H1 (cell line): Measurements from ENCODE around the gene TAF8. TPM values are rescaled to one million over a fixed set of nuclear protein-coding genes. Genes with fewer than 3 reads are reported as not detected.
A peak's percentile ranks its signal among the peaks of the same experiment; 100 is the strongest.

ENCODE experiments used
- CTCF ChIA-PET: fragments of 300-600 bp; sonication (Branson Sonifier 250); formaldehyde crosslinking; loops from one replicate; lab custom pipeline; 2021; ENCODE audit not compliant: partially characterized antibody; lab: Charles Lee
- POLR2A ChIA-PET: fragments of 300-600 bp; sonication (Branson Sonifier 250); formaldehyde crosslinking; loops from one replicate; lab custom pipeline; 2021; ENCODE audit warnings: inconsistent platforms; ENCODE audit not compliant: partially characterized antibody; lab: Charles Lee
- DNase-seq, 2 experiments: peaks; one replicate each; pipeline versions ENCODE4 v3.0.0 to v3.0.0-alpha.2; 2010 to 2022; ENCODE audit warnings: low spot score in 2 of 2, low read depth in 1 of 2, mixed read lengths in 1 of 2
- FAIRE-seq: peaks from 2 replicates; lab custom pipeline; 2011; peaks lifted over from hg19 to GRCh38; lab: Jason Lieb, UNC
- H2AFZ ChIP-seq: 2 replicates; pipeline ENCODE4 v1.8.1; 2012; ENCODE audit warnings: low read length, inconsistent platforms
- H2AK5ac ChIP-seq: 2 replicates; pipeline ENCODE4 v1.6.1; 2013; ENCODE audit warnings: low read depth, low read length
- H2BK120ac ChIP-seq: replicated peaks from 2 replicates; pipeline ENCODE3; 2013; ENCODE audit warnings: low read depth, low read length, inconsistent platforms
- H2BK12ac ChIP-seq: 2 replicates; pipeline ENCODE4 v1.6.1; 2013; ENCODE audit warnings: low read depth, low read length
- H2BK15ac ChIP-seq: 2 replicates; pipeline ENCODE4 v1.6.1; 2013; ENCODE audit warnings: low read length
- H2BK20ac ChIP-seq: 2 replicates; pipeline ENCODE4 v1.6.1; 2013; ENCODE audit warnings: low read length
- H2BK5ac ChIP-seq: 2 replicates; pipeline ENCODE4 v1.6.1; 2013; ENCODE audit warnings: low read depth, low read length
- H3K14ac ChIP-seq: 2 replicates; pipeline ENCODE4 v1.6.1; 2013; ENCODE audit warnings: inconsistent platforms; ENCODE audit not compliant: insufficient read length
- H3K18ac ChIP-seq: 2 replicates; pipeline ENCODE4 v1.6.1; 2013; ENCODE audit warnings: low read length; ENCODE audit errors: extremely low read depth
- H3K23ac ChIP-seq: 2 replicates; pipeline ENCODE4 v1.6.1; 2013; ENCODE audit warnings: inconsistent platforms; ENCODE audit not compliant: insufficient read length
- H3K23me2 ChIP-seq: 2 replicates; pipeline ENCODE4 v1.6.1; 2013; ENCODE audit warnings: low read depth, low read length
- H3K27ac ChIP-seq: 2 replicates; pipeline ENCODE4 v1.6.1; 2011; ENCODE audit warnings: low read depth, low read length, inconsistent platforms
- H3K27me3 ChIP-seq, 4 experiments: replicated peaks in 1 of 4; 1 replicate in 1 of 4; 2 replicates in 3 of 4; pipeline versions ENCODE4 v1.6.1 to v1.8.1; 2011 to 2013; ENCODE audit warnings: low read length in 3 of 4, mild to moderate bottlenecking in 3 of 4, inconsistent platforms in 2 of 4, mixed read lengths in 2 of 4, moderate library complexity in 1 of 4; ENCODE audit not compliant: control insufficient read depth in 3 of 4, insufficient read depth in 3 of 4; ENCODE audit errors: extremely low read depth in 1 of 4
- H3K36me3 ChIP-seq, 4 experiments: 2 replicates each; pipeline versions ENCODE4 v1.6.1 to v1.8.1; 2011 to 2013; ENCODE audit warnings: mild to moderate bottlenecking in 4 of 4, low read length in 3 of 4, moderate library complexity in 2 of 4, control low read depth in 1 of 4, inconsistent platforms in 1 of 4; ENCODE audit not compliant: insufficient read depth in 4 of 4, control insufficient read depth in 2 of 4
- H3K4ac ChIP-seq: replicated peaks from 2 replicates; pipeline ENCODE3; 2013; ENCODE audit warnings: low read length, low read depth, mixed read lengths, inconsistent platforms; ENCODE audit not compliant: insufficient read length
- H3K4me1 ChIP-seq, 4 experiments: replicated peaks in 1 of 4; 1 replicate in 1 of 4; 2 replicates in 3 of 4; pipeline versions ENCODE4 v1.6.1 to v1.8.1; 2011 to 2013; ENCODE audit warnings: low read length in 3 of 4, inconsistent platforms in 2 of 4, mixed read lengths in 1 of 4; ENCODE audit not compliant: insufficient read depth in 4 of 4, control insufficient read depth in 3 of 4
- H3K4me2 ChIP-seq, 2 experiments: 2 replicates each; pipeline versions ENCODE4 v1.6.1 to v1.8.1; 2011 to 2013; ENCODE audit warnings: low read depth in 2 of 2, low read length in 2 of 2, control low read depth in 1 of 2, inconsistent platforms in 1 of 2, mild to moderate bottlenecking in 1 of 2; ENCODE audit not compliant: insufficient read depth in 1 of 2
- H3K4me3 ChIP-seq, 4 experiments: fragments of 200-600, 300-600 bp in 1 of 4; sonication (generic), shearing (Covaris generic), sonication (Bioruptor Twin) in 1 of 4; 2 replicates each; pipeline versions ENCODE4 v1.5.1 to v1.8.1; 2011 to 2016; ENCODE audit warnings: low read length in 4 of 4, low read depth in 3 of 4, control low read depth in 2 of 4, inconsistent platforms in 2 of 4, mild to moderate bottlenecking in 2 of 4, mixed read lengths in 1 of 4, moderate library complexity in 1 of 4; ENCODE audit not compliant: insufficient read depth in 2 of 4; ENCODE audit errors: extremely low read depth in 1 of 4
- H3K56ac ChIP-seq: replicated peaks from 2 replicates; pipeline ENCODE3; 2013; ENCODE audit warnings: low read depth, mild to moderate bottlenecking, mixed read lengths, low read length, inconsistent platforms; ENCODE audit not compliant: insufficient read length
- H3K79me1 ChIP-seq: 2 replicates; pipeline ENCODE4 v1.6.1; 2013; ENCODE audit warnings: low read depth, low read length, control low read depth
- H3K79me2 ChIP-seq, 2 experiments: 2 replicates each; pipeline versions ENCODE4 v1.6.1 to v1.8.1; 2012 to 2013; ENCODE audit warnings: low read length in 2 of 2, mild to moderate bottlenecking in 2 of 2, inconsistent platforms in 1 of 2; ENCODE audit not compliant: insufficient read depth in 2 of 2, control insufficient read depth in 1 of 2
- H3K9ac ChIP-seq, 4 experiments: replicated peaks in 1 of 4; 1 replicate in 1 of 4; 2 replicates in 3 of 4; pipeline versions ENCODE4 v1.6.1 to v1.8.1; 2011 to 2013; ENCODE audit warnings: low read depth in 3 of 4, low read length in 3 of 4, control low read depth in 2 of 4, mild to moderate bottlenecking in 2 of 4, moderate library complexity in 2 of 4, inconsistent platforms in 1 of 4; ENCODE audit errors: extremely low read depth in 1 of 4
- H3K9me3 ChIP-seq, 2 experiments: 2 replicates each; pipeline versions ENCODE4 v1.6.1 to v1.8.1; 2012 to 2013; ENCODE audit warnings: mild to moderate bottlenecking in 2 of 2, moderate library complexity in 2 of 2, control low read depth in 1 of 2, inconsistent platforms in 1 of 2, low read depth in 1 of 2, low read length in 1 of 2, mixed read lengths in 1 of 2; ENCODE audit not compliant: insufficient read depth in 2 of 2
- H4K20me1 ChIP-seq, 2 experiments: replicated peaks in 1 of 2; 2 replicates each; pipeline versions ENCODE3 to v1.8.1; 2011 to 2013; ENCODE audit warnings: inconsistent platforms in 2 of 2, low read length in 2 of 2, mild to moderate bottlenecking in 1 of 2; ENCODE audit not compliant: insufficient read depth in 2 of 2, control insufficient read depth in 1 of 2
- H4K5ac ChIP-seq: 2 replicates; pipeline ENCODE4 v1.6.1; 2013; ENCODE audit warnings: low read length, low read depth, mixed read lengths, inconsistent platforms; ENCODE audit not compliant: insufficient read length
- H4K8ac ChIP-seq: 2 replicates; pipeline ENCODE4 v1.8.0; 2013; ENCODE audit warnings: mild to moderate bottlenecking, moderate library complexity, low read length, inconsistent platforms; ENCODE audit not compliant: insufficient read depth; ENCODE audit errors: extremely low read depth
- H4K91ac ChIP-seq: replicated peaks from 2 replicates; pipeline ENCODE3; 2013; ENCODE audit warnings: low read length, mixed read lengths, inconsistent platforms; ENCODE audit not compliant: insufficient read length
- ASH2L ChIP-seq: fragments of 200-600, 300-600 bp; sonication (generic); IDR thresholded peaks from one replicate; pipeline ENCODE4 v1.7.1; 2017; ENCODE audit warnings: low read length
- BACH1 ChIP-seq: IDR thresholded peaks from 2 replicates; pipeline ENCODE4 v1.6.1; 2012; ENCODE audit warnings: low read length, improper control_type of control experiment
- CBX5 ChIP-seq: fragments of 300-800, 300-1000 bp; sonication (generic); IDR thresholded peaks from 2 replicates; pipeline ENCODE4 v1.7.1; 2016; ENCODE audit warnings: antibody characterized with exemption, low read length, low read depth
- CTBP2 ChIP-seq: IDR thresholded peaks from 2 replicates; pipeline ENCODE4 v1.7.0; 2011; ENCODE audit warnings: borderline replicate concordance, mild to moderate bottlenecking, moderate library complexity, mixed read lengths, low read length; ENCODE audit not compliant: insufficient read depth, insufficient read length
- JUN ChIP-seq: IDR thresholded peaks from 2 replicates; pipeline ENCODE4 v1.6.1; 2011; ENCODE audit warnings: low read depth, mild to moderate bottlenecking, improper control_type of control experiment, low read length
- MAFK ChIP-seq: IDR thresholded peaks from 2 replicates; pipeline ENCODE4 v1.6.1; 2012; ENCODE audit warnings: low read depth, mild to moderate bottlenecking, improper control_type of control experiment, low read length
- TAF7 ChIP-seq: optimal IDR thresholded peaks from 2 replicates; pipeline ENCODE3; 2011; ENCODE audit warnings: low read depth, mild to moderate bottlenecking, inconsistent platforms, low read length, moderate library complexity, borderline replicate concordance
- WGBS, 2 experiments: shearing (Covaris generic) in 1 of 2; methylation state at CpG; one replicate each; pipeline versions ENCODE4 v1.1.6 to v1.1.7; 2013 to 2015; ENCODE audit warnings: low lambda C conversion rate in 2 of 2, mixed read lengths in 2 of 2, inconsistent platforms in 1 of 2, low coverage in 1 of 2, missing lambda C conversion rate in 1 of 2; ENCODE audit not compliant: insufficient replicate concordance in 2 of 2, insufficient coverage in 1 of 2, insufficient read length in 1 of 2; ENCODE audit errors: extremely low coverage in 1 of 2, missing lambda C conversion rate in 1 of 2; 5-methylcytosine and 5-hydroxymethylcytosine counted together
- polyA plus RNA-seq, 7 experiments: library from polyadenylated mRNA; depleted of rRNA in 3 of 7; stranded (reverse) in 5 of 7; unstranded in 2 of 7; fragments of >200 nt in 5 of 7; fragments of 200-250 nt in 2 of 7; gene quantifications; 1 replicate in 5 of 7; 2 replicates in 1 of 7; 4 replicates in 1 of 7; pipeline versions ENCODE4 v1.2.1 to v1.2.3, GENCODE V29; 2011 to 2013; ENCODE audit warnings: missing spikeins in 2 of 7, mixed read lengths in 2 of 7
- total RNA-seq: library from RNA; stranded (reverse); fragmentation: NEBNext Ultra II Directional; extraction: Animal tissue kit (Norgen Biotek cat#: 25700); gene quantifications from 2 replicates; pipeline ENCODE4 v1.2.1, GENCODE V29; 2021
- TF ChIP-seq, protein P1 (sequence below), 3 experiments: IDR thresholded peaks; 1 replicate in 2 of 3; 2 replicates in 1 of 3; pipeline versions ENCODE4 v1.5.1 to v1.6.1; 2011; ENCODE audit warnings: low read length in 3 of 3, mild to moderate bottlenecking in 3 of 3, inconsistent platforms in 2 of 3, low read depth in 1 of 3, moderate library complexity in 1 of 3; ENCODE audit not compliant: insufficient read depth in 1 of 3; ENCODE audit errors: control extremely low read depth in 1 of 3

Gene TAF8
- total and polyA plus RNA-seq, 2 of the 8 experiments (the other 6 are each of a cell fraction or from before 2014, with no cell fraction given), result 32.2 to 34.0 TPM

DNA sequence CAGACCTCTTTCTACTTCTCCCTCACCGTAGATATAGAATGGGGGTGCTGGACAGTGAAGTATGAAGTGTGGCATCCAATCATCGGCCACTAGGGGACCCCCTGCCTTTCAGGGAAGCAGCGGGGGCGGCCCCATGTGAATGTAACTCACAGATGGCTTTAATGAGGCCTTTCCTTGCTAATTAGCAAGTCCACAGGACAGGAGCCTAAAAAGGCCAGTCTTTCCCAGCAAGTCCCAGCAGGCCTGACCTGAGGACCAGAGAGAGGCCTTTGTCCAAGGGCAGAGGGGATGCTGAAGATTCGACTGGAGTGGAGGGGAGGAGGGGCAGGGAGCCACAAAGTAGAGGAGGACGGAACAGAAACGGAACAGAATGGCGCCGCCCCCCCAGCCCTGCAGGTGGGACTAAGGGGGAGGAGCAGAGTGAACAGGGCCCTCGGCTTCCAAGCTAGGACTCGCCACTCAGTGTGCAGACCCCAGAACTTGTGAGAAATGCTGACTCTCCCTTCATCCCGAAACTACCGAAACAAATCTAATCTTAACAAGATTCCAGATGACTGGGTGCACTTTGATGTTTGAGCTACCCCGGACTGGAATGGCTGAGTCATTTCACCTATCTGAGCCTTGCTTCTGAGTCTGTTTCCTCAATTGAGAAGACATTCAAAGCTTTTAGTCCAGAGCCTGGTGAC, 86.3 kb downstream of the TAF8 start:
- Histone ChIP-seq H3K23ac (no peak overlapping the region), H4K91ac (peak overlapping the region; percentile 45), H3K4me2 (peak overlapping the region; percentile 57 to 84), H3K27me3 (no peaks in the 10 kb centered on the region), H3K23me2 (peaks cover 7% of the 10 kb centered on the region), H2AK5ac (0 out of 2 replicates have a peak overlapping the region, but pooled peaks have one; percentile 28), H3K4me1 (peaks cover 28 to 65% (median 47%) of the 10 kb centered on the region in 4 experiments), H2BK12ac (peak overlapping the region; percentile 71; the same call in 1 of the 2 replicates), H3K14ac (no peak overlapping the region), H3K4me3 (peak overlapping the region in 3 of 4 experiments; percentile 6 to 44 (median 8); a peak in 4 of 8 replicates), H4K8ac (no peak overlapping the region; the same call in 1 of the 2 replicates), H3K9ac (peak overlapping the region in 1 of 4 experiments; percentile 38; a peak in 3 of 7 replicates), H2AFZ (no peak overlapping the region), H2BK15ac (no peak overlapping the region), H4K5ac (peak overlapping the region; percentile 42), H3K79me1 (peaks cover 12% of the 10 kb centered on the region), H3K4ac (peak overlapping the region; percentile 20), H3K27ac (peak overlapping the region; percentile 88; the same call in 1 of the 2 replicates), H2BK20ac (peak overlapping the region; percentile 40), H3K56ac (peak overlapping the region; percentile 5), H3K9me3 (no peaks in the 10 kb centered on the region), H4K20me1 (peaks cover 18 to 28% of the 10 kb centered on the region in 2 experiments), H3K36me3 (peaks cover 2 to 7% (median 4%) of the 10 kb centered on the region in 4 experiments; a peak in 5 of 8 replicates), H2BK120ac (peak overlapping the region; percentile 39), H3K18ac (peak overlapping the region; percentile 89), H2BK5ac (peak overlapping the region; percentile 76), H3K79me2 (peaks cover 9 to 65% of the 10 kb centered on the region in 2 experiments)
- DNase-seq, result peak; percentile 86 to 92
- WGBS, 2 experiments, result 6% methylated on average over 14 of the region's 14 CpGs; no CpG with 5 or more reads in 1 of the 2 experiments
- ChIA-PET CTCF (interaction anchor here (0.7 to 12.4 kb wide), 24 partner anchors 8 to 84 kb away, joined by 3 to 123 read pairs (median 6); no protein-coding TSS in a partner anchor), POLR2A (interaction anchor here (0.5 to 9.7 kb wide), 25 partner anchors 8 to 813 kb away, joined by 3 to 109 read pairs (median 3); no protein-coding TSS in a partner anchor)
- peak; percentile 28 for FAIRE-seq
- TF ChIP-seq, protein P1, sequence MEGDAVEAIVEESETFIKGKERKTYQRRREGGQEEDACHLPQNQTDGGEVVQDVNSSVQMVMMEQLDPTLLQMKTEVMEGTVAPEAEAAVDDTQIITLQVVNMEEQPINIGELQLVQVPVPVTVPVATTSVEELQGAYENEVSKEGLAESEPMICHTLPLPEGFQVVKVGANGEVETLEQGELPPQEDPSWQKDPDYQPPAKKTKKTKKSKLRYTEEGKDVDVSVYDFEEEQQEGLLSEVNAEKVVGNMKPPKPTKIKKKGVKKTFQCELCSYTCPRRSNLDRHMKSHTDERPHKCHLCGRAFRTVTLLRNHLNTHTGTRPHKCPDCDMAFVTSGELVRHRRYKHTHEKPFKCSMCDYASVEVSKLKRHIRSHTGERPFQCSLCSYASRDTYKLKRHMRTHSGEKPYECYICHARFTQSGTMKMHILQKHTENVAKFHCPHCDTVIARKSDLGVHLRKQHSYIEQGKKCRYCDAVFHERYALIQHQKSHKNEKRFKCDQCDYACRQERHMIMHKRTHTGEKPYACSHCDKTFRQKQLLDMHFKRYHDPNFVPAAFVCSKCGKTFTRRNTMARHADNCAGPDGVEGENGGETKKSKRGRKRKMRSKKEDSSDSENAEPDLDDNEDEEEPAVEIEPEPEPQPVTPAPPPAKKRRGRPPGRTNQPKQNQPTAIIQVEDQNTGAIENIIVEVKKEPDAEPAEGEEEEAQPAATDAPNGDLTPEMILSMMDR (IDR thresholded peaks at IDR 0.05; ENCODE audit: control extremely low read depth in 1 of 3, insufficient read depth in 1 of 3, low read depth in 1 of 3, low read length in 3 of 3), result peak in 2 of 3 experiments; percentile 38 to 61; a peak in 3 of 4 replicates
- TF ChIP-seq JUN (no peak), CBX5 (no peak), CTBP2 (peak; percentile 84), MAFK (peak; percentile 51; the same call in 1 of the 2 replicates), TAF7 (peak; percentile 40), ASH2L (peak; percentile 65), BACH1 (0 out of 2 replicates have a peak, but pooled peaks have one; percentile 17)
